SK-N-MC (cell line): Measurements from ENCODE around the gene LIPN.

ENCODE experiments used
- EZH2 ChIP-seq: fragments of 200-600 bp; sonication (generic); IDR thresholded peaks from one replicate; pipeline ENCODE4 v1.6.1; 2017; ENCODE audit warnings: antibody characterized with exemption
- POLR2AphosphoS5 ChIP-seq: IDR thresholded peaks from 2 replicates; pipeline ENCODE4 v1.6.1; 2012; ENCODE audit warnings: mild to moderate bottlenecking, low read depth, low read length, borderline replicate concordance

GRCh38 chr10:88805361-88805760 is 45.5 kb downstream of the LIPN start:
- TF ChIP-seq POLR2AphosphoS5 (no peak), EZH2 (no peak)
